WI38 (cell line): ENCODE results near the gene GPRC5B.

Experiments used
- H3K4me3 ChIP-seq: 2 replicates; pipeline ENCODE4 v1.5.1; 2011; ENCODE audit warnings: low read depth, mild to moderate bottlenecking, control low read depth, low read length
- TF ChIP-seq, protein P1 (sequence below): IDR thresholded peaks from 2 replicates; pipeline ENCODE4 v1.5.1; 2012; ENCODE audit warnings: low read depth, mild to moderate bottlenecking, control low read depth, low read length

The GPRC5B gene

DNA sequence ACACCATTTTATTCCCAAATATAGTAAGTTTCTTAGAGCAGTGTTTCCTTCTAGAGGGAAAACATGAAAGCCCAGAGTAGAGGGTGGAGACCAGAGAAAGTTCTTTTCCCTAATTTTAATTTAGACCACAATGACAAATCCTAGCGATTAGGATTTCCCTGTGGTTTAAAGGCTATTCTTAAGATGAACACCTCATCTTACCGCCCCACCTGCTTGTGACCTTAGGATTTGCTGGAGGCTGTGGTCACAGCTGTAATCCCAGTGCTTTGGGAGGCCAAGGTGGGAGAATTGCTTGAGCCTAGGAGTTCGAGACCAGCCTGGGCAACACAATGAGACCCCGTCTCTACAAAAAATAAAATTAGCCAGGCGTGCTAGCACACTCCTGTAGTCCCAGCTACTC lies 51.1 kb downstream of the GPRC5B start:
- TF ChIP-seq, protein P1, sequence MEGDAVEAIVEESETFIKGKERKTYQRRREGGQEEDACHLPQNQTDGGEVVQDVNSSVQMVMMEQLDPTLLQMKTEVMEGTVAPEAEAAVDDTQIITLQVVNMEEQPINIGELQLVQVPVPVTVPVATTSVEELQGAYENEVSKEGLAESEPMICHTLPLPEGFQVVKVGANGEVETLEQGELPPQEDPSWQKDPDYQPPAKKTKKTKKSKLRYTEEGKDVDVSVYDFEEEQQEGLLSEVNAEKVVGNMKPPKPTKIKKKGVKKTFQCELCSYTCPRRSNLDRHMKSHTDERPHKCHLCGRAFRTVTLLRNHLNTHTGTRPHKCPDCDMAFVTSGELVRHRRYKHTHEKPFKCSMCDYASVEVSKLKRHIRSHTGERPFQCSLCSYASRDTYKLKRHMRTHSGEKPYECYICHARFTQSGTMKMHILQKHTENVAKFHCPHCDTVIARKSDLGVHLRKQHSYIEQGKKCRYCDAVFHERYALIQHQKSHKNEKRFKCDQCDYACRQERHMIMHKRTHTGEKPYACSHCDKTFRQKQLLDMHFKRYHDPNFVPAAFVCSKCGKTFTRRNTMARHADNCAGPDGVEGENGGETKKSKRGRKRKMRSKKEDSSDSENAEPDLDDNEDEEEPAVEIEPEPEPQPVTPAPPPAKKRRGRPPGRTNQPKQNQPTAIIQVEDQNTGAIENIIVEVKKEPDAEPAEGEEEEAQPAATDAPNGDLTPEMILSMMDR = no peak
- H3K4me3 ChIP-seq = no peak overlapping the region

DNA sequence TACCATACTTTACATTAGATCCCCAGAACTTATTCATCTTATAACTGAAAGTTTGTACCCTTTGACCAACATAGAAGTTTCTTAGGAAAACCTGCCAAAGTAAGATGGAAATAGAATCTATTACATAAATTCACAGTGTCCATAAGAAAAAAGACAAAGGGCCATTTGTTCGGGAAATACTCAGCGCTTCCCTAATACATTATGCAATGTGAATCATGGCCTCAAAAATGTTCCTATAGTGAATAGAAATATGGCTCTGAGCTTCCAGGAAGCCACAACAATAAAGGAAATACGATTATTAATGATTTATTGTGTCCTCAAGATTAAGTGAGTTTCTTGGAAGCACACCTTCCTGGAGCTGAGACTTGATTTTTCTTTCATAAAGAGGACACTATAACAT lies 51.5 kb downstream of the GPRC5B start:
- TF ChIP-seq, protein P1 = no peak
- H3K4me3 ChIP-seq = no peak overlapping the region

DNA sequence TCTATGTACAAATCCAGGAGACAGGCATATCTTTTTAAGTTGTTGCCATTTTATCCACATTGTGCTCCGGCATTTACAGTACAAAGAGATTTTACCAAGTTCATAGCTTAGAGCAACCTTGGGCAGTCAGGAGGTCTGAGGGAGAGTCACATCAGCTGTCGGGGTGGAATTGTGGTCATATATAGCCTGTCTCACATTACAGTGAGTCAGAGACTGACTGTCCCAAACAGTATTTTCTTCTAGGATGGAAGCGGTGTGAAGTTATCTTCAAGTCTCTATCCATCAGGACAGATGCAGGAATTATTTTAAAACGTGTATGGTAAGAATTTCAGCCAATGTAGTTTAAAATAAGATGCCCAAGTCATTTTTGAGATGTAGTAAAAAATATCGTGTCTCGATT lies 53.0 kb downstream of the GPRC5B start:
- TF ChIP-seq, protein P1 = no peak
- no peak overlapping the region for H3K4me3 ChIP-seq

DNA sequence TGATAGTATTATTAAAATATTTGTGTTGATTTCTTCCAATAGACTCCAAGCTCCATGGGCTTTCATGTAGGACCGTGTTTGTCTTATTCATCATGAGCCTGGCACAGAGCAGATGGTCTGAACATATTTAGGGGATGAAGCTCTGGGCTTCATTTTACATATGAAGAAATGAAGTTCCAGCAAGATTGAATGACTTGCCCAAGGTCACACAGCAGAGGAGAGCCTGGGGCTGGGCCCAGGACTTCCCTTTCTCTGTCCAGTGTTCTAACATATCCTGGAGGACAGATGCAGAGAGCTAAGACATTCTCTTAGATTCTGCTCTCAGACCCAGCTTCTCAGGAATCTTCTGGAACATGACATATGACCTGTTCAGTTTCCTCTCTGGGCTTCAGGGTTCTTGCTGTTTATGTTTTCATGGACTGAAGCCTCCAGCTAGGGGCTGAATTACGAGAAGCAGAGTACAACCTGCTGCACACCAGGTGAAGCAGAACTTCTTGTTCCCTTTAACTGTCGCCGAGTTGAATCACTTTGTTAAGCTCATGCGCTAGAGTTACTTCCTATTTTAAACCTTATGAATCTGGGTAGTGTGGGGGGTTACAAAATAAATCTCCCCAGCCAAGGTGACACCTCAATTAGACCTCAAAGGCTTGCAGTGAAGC lies 53.6 kb downstream of the GPRC5B start:
- no peak overlapping the region for H3K4me3 ChIP-seq
- TF ChIP-seq, protein P1 = no peak

DNA sequence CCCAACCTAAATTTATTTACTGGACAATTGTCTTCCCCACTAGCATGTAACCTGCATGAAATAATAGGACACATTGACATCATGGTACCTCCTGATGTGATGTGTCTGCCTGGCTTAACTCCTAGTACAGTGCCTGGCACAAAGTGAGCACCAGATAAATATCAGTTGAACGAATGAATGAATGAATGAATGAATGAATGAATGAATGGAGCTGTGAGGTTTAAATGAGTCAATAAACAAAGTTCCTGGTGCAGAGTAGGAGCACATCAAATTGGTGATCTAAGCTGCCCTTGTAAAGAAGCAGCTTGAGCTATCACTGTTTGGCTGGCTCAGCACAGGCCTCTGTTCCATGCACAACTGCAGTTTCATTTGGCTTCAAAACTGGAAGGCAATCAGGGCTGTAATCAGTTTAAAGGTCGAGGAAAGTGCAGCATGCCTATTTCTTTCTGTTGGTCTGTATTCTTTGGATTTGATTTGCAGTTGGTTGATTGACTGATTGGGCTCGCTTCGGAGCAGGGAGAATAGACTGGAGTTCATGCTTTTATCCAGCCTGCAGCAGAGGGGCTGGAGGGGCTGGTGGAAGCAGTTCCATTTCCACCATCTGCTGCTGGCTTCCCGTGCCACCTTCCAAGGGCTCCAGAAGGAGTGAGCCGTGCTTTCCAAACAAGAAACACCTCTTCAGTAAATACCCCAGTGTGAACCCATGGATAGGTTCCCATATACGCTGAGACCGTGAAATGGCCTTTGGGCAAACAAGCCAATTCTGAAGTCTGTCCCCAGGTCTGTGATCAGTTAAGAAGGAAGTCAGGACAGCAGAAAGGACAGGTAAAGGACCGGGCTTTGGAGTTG lies 54.6 kb downstream of the GPRC5B start:
- TF ChIP-seq, protein P1 = no peak
- H3K4me3 ChIP-seq = no peak overlapping the region

DNA sequence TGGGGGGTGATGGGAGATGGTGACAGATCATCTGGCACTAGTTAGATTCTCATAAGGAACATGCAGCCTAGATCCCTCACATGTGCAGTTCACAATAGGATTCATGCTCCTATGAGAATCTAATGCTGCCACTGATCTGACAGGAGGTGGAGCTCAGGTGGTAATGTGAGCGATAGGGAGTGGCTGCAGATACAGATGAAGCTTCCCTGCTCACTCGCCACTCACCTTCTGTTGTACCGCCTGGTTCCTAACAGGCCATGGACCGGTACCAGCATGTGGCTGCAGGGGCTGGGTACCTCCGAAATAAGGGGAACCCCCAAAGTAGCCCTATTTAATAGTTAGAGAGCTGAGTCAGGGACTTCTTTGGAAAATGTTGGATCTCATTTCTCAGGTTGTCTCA lies 60.4 kb downstream of the GPRC5B start:
- TF ChIP-seq, protein P1 = no peak
- no peak overlapping the region for H3K4me3 ChIP-seq

DNA sequence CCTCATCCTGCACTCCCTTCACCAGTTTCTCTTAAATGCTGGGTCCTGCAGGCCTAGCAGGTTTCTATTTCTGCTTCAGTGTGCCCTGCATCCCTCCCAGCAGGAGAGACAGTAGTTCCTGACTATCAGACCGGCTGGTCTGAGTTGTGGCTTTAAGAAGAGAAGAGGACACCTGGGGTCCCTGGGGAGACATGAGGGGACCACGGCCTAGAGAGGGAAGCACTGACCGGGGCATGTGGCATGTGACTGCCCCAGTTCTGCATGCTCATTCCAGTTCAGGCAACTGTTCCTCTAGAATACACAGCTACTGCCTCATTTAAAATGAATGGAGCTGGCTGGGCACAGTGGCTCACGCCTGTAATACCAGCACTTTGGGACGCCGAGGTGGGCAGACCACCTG lies 61.3 kb downstream of the GPRC5B start:
- H3K4me3 ChIP-seq = no peak overlapping the region
- TF ChIP-seq, protein P1 = no peak
